Tongue (tissue), 2 donors: ENCODE results near the gene PSMC6. TPM values are rescaled to one million over a fixed set of nuclear protein-coding genes. Genes with fewer than 3 reads are reported as not detected.

ENCODE experiments used
- DNase-seq: peaks from one replicate; pipeline ENCODE4 v3.0.0-alpha.2; 2015
- total RNA-seq: library from RNA; depleted of rRNA; stranded (reverse); fragments of >200 nt; gene quantifications from one replicate; pipeline ENCODE4 v1.2.3, GENCODE V29; 2014

PSMC6 gene
- 107 TPM for total RNA-seq

DNA sequence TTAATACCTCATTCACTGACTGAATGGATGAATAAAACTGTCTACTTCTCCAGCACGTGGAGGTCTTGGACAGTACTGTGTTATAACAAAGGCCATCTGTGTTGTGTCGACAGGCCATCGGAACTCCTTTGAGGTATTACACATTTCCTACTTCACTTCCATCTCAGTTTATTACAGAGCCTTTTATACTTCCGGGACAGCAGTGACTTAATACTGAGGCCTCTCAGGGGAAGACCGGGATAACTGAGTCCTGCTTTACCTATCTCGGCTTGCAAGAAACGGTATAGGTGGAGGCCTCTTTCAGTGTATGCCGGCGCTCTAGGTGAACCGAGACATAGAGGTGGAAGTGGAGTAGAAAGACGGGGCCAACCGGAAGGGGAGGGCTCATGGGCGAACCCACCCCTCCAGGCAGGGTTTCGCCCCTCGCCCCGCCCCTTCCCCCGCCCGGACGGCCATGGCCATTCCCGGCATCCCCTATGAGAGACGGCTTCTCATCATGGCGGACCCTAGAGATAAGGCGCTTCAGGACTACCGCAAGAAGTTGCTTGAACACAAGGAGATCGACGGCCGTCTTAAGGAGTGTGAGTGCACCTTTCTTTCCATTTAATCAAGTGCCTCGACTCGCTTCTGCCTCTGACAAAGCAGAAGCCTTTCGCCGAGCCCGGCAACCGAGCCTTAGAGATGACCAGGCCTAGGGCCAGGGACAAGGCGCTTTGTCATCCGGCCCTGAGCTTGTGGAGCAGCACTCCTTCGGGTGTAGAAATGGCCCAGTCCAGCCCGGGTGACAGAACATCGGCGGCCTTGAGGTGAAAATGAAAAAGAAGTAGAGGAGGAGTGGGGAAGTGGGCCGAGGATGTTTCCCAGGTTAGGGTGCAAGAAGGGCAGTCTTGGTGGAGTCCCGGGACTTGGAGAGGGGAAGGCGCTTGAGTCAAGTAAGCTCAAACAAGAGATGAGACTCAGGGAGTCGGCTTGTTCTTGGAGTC, at the start of gene PSMC6:
TSS of gene PSMC6 (plus strand) at position 477 of the 983 bp plus-strand sequence. CDS start at position 497, 20 bp downstream.
- DNase-seq: peak; percentile 97

DNA sequence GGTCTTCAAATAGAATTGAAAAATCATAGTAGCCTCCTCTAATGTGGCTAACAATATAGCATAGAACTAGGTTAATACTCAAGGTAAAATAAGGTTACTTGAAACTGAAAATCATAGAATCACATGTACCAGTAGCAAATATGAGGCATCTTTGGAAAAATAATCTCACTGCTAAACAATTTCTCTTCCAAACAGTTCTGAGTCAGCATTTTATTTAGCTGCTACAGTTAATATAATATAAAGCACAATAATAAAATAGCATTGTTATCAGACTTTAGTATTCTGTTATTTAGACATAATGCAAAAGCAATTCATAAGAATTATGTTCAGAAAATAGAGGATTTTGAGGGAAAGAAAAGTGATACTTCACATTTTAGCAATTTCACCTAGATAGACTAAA, 46.7 kb upstream of the PSMC6 start:
- DNase-seq: no peak

DNA sequence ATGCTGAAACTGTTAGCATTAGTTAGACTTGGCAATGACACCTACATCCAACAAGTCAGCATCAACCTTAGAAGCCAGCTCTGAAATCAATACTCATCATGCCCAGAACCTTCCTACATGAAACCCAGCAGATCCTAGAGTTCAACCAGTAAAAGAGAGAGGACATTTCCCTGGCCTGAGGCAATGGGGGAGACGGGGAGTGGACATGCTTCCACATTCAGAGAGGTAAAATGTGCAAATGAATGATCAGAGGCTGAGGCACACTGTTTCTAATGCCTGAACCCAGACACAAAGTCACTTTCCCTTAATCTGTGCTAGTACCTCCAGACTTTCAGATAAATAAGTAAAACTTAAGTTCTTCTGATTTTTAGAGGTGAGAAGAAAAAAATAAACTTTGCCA, 46.2 kb upstream of the PSMC6 start:
- DNase-seq: no peak

DNA sequence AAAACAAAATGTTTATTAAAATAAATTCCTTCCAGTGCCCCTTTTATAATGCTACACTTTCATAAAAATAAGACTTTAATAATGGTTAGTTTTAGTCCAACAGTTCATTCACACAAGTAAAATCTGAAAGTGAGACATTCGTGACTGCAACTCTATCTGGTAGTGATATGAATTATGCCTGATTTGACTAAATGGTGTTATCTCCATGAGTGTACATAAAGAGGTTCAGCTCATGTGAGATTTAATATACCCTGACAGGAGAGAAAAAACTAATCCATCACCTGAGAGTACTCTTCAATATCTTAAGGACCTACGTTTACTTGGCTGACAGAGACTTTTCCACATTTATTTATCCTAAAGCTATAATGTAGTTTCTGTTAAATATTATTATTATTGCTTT, 45.7 kb upstream of the PSMC6 start:
- DNase-seq: no peak

DNA sequence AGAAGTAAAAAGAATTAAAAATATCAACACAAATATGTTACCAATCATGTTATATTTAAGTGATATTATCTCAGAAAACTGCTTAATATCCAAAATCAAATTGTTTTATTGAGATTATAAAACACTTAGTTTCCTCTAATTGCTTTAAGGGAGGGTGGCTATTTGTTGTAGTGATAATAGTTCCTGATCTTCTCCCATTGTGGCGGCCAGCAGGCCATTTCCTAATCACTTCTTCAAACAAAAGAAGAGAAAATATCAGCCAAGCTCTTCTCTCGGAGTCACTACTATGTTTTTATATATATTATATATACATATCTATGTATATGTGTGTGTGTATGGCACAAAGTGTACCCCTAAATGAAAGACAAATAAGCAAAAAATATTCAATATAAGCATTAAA, 43.1 kb upstream of the PSMC6 start:
- no peak for DNase-seq

DNA sequence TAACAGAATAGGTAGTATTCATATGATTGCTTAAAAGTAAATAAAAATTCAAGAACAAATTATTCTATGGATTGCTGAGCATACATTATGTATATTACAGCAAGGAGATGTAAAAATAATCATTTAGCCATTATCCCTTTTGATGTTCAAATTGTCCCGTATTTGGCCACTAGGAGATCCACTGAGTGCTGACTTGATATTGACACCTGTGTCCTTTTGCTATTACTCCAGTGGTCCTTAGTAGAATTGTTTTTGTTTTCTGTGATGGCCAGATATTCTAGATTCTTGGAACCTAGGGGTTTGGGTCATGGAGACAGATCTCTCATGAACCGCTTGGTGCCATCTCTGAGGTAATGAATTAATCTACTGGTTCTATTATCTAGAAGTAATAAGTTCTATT, 28.4 kb upstream of the PSMC6 start:
- no peak for DNase-seq

DNA sequence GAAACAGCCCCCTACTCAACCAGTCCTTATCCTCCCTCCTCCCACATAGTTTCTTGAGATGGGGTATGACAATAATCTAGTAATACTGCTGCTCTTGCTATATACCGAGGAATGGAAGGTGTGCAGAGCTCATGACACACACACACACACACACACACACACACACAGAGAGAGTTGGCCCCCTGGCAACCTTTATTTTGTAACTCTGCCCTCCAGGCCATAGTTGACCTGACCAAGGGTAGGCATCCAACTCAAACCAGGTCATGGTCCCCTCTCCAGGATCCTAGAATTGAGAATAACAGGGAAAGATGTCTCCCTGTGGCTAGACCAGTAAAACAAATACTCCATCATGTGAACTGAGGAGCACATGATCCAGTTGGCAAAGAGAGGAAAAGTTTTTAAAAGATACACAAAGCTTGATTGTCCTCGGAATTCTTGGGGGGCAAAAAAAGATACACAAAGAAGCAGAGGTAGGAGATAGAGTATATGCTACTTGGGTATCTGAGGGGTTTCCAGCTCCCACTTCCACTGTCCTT, 22.9 kb upstream of the PSMC6 start:
- no peak for DNase-seq

DNA sequence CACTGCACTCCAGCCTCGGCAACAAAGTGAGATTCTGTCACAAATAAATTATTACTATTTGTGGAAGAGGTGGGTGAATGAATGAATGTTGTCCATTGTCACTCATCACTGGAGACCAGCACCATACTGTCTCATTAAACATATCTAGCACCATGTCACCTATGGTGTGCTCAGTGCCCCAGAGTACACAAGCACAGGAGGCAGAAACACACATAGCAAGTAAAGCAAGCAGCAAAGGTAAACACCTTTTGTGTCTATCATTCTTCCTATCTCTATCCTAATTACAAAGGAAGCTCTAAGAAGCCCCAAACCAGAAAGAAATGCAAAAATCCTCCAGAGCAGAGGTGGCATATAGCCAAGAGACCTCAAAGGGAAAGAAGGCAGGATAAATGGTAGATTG, 20.8 kb upstream of the PSMC6 start:
- DNase-seq: no peak

DNA sequence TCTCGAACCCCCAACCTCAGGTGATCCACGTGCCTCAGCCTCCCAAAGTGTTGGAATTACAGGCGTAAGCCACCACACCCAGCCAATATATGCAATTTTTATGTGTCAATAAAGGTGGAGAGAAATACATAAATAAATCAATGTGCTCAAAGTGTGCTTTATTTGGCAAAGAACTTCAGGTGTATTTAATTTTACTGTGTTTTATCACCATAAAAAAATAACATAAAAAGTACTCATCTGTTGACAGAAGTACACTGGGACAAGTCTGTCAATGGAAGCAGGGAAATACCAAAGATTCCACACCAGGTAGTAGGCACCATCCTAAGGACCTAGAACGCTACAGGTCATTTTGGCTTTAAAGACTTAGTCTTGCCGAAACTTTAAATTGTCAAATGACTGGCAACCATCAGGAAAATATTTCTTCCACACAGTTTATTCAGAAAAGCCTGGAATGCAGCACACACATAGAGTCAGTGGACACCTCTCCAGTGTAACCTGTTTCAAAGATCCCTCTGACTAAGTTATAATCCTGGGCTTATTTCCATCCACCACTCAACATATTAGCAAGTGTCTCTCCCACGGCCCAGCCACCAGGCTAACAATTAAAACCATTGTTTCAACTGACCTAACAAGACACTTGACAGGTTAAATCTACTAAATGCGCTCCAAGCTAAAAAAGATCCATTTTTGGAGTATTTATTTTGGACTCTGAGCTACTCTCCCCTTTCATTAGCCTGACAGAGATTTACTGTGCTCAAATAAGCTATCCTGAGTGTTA, 15.8 kb upstream of the PSMC6 start:
- no peak for DNase-seq

DNA sequence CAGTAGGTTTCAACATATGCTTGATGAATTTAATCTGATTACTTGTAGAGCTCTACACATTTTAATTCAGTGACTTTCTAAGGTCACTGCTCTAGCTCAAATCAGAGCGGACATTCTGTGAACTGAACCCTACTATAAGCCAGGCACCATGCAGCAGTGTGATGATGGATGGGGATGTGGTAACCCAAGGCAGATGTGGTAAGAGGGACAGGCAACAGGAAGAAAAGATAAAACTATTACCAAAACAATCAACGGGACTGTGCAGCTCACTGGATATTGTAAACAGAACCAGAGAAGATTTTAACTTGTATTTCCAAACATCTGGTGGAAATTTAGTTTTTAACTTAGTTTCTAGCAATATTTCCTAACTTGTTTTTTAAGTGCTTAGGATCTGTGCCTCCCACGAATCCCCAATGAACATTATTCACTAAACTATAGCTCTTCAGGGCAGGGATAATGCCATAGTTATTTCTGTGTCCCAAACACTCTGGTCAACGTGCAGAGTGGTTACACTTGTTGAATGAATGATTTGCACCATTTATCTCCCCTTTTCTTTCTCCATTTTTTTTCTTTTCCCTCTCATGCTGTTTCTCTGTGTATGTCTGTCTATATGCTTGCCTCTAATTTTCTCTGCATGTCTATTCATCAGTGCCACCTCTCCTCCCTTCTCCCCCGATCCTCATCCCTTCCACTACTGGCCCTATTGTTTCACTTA, 14.6 kb upstream of the PSMC6 start:
- DNase-seq: no peak

DNA sequence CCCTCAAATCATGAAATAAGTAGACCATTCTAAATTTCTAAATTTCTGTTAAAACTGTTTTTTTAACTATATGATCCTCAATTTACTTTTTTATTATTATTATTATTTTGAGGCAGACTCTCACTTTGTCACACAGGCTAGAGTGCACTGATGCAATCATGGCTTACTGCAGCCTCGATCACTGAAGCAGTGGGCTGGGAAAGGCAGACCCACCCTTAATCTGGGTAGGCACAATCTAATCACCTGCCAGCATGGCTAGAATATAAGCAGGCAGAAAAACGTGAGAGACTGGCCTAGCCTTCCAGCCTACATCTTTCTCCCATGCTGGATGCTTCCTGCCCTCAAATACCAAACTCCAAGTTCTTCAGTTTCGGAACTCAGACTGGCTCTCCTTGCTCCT, 14.0 kb upstream of the PSMC6 start:
- no peak for DNase-seq

DNA sequence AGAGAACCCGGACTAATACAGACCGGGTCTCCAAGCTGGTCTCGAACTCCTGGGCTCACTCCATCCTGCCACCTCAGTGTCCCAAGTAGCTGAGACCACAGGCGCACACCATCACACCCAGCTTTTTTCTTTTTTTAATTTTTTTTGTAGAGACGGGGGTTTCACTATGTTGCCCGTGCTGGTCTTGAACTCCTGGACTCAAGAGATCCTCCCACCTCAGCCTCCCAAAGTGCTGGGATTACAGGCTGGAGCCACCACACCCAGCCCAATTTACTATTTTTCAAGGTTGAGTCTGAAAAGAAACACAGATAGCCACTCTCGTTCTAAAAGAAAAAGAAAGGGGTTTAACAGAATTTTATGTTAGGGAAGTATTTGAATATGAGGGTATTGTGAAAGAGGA, 13.5 kb upstream of the PSMC6 start:
- no peak for DNase-seq

DNA sequence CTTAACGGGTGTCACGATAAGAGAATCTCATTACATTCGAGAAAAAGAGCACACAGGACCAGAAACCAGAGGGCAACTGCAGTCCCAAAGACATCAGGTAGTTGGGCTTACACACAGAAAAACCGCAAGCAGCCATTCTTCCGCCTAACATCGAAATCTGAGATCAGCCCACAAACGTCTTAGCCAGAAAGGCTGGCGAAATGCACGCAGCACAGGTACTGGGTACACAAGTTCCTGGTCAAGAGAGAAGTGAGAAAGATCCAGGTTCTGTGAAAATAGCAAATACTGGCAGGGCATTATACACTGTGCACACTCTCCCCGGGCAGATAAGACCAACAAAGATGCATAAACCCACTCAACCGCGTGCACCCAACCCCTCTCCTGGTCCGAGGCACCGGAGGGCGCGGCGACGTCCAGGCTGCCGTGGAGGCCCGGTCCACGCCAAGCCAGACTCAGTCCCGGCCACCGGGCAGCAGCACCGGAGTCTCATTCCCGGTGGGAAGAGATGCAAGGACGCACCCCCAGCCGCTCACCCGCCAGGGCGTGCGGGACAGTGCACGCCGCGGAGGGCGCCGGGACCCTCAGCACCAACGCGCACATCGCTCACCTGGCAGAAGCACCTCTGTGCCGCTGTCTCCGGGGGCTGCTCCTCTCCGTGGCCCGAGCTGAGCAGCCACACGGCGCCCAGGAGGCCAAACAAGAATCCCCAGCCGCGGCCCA, 12.1 kb upstream of the PSMC6 start:
- DNase-seq: peak; percentile 43

DNA sequence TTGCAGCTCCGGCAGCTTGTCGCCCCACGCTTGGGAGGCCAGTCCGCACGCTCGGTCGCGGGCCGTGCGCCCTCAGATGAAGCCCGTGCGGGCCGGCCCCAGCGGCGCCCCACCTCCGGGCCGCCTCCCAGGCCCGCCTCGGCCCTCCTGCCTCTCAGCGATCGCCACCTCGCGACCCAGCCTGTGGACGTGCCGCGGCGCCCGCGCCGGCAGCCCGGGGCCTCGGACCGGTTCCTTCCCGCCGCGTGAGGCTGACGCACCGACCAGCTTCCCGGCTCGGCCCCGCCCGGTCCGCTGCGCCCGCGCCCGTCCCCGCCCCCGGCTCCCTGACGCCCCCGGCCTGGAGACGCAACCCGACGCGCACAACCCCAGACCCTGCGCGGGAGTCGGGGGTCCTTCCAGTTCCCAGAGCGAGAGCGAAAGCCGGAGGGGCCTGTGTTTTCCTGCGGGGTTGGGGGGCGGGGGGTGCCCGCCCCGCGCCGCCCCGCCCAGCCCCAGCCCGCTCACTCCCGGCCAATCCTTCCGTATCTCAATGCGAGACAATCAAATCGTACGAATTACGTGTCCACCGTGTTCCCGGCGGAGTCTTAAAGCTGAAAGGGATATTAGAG, 11.4 kb upstream of the PSMC6 start, which contains the start of gene ERO1A:
TSS of gene ERO1A (minus strand) at position 78 of the 611 bp plus-strand sequence. CDS start at position 1, 77 bp downstream.
- peak; percentile 90 for DNase-seq

DNA sequence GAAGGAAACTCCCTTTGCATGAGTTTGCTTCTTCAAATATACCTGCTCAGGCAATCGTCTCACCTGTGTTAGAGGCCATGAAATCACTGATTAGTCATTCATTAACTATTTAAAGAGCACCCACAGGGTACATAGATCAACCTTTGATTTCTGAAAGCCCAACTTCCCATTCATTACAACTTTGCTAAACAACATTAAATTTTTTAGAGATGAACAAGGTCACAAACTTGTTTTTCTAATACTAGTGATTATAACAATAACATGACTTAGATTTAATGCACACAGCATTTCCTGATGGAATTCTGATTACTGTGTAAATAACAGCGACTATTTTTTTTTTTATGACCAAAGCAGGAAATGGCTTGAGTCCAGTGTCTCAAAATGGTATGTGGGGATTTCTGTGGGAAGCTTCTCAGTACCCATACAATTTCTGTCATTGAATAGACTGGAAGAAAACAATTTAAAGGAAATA, 6.3 kb upstream of the PSMC6 start:
- no peak for DNase-seq

DNA sequence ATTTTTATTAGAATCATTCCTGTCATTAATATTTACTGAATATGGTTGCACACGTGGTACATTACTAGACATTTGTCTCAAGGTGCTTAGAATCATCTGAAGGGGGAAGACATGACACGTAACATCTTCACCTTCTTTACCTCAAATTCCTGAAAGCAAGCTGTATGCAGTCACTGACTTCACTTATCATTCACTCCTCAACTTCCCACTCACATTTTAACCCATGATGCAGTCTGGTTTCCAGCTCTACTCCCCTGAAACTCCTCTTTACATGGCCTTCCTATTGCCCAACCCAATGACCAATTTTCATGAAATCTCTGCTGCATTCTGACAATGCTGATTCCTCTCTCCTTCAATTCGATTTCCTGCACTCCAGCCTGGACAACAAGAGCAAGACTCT, 5.8 kb upstream of the PSMC6 start:
- no peak for DNase-seq

DNA sequence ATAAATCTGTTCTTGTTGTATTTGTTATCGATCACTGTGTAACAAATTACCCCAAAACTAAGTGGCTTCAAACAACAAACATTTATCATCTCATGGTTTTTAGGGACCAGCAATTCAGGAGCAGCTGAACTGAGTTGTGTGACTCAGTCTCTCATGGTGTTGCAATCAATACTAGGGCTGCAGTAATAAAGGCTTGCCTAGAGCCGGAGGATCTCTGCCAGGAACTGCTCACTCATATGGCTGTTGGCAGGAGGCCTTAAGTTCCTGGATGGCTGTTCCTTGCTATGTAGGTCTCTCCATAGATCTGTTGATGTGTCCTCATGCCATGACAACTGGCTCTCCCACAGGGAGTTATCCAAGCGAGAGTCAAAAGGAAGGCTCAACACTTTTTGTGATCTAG, 3.8 kb upstream of the PSMC6 start:
- DNase-seq: no peak

DNA sequence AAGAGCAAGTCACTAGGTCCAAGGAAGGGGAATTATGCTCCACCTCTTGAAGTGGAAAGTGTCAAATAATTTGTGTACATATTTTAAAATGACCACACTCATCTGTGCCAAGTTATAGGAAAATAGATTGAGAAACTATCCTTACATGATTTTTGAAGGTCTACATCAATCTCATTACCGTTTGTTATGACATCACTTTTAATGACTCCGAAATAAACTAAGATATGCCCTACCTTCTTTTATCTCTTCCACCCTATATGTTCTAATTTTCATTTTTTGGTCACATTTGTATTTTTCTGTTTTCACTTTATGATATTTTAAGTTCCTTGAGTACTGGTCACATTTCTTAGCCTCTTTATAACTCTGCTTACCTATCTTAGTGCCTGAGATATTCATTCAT, 3.3 kb upstream of the PSMC6 start:
- DNase-seq: no peak

DNA sequence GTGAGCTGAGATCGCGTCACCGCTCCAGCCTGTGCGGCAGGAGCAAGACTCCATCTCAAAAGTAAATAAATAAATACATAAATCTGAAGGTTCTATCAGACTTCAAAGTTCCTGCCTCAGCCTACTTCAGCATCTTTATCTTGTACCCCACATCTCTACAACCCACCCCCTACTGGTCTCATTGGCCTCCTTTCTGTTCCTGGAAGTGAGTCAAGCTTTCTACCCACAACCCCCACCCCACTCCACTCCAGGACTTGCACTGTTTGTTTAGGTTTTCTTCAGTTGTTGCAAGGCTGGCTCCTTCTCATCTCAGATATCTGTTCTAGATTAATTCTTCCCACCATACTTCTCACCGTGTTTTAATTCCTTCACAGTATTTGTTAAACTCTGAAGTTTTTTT, 714 bp upstream of the PSMC6 start:
- DNase-seq: no peak

DNA sequence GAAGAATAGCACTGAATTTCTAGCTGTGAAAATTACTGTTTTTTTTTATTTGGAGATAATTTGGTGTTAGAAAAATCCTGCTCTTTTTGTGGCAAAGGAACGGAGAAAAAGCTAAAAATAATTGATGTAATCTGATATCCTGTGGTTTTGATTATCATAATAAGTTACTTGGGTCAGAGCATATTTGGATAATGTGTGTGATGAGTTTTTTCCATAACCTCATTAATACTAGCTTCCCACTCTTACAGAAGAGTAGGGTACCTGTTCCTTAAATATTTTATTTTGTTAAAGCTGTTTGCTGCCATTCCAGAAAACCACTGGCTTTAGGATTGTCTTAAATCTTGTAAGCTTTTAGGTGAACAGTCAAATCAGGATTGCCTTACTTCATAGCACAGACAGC, 4.7 kb downstream of the PSMC6 start:
- DNase-seq: no peak

DNA sequence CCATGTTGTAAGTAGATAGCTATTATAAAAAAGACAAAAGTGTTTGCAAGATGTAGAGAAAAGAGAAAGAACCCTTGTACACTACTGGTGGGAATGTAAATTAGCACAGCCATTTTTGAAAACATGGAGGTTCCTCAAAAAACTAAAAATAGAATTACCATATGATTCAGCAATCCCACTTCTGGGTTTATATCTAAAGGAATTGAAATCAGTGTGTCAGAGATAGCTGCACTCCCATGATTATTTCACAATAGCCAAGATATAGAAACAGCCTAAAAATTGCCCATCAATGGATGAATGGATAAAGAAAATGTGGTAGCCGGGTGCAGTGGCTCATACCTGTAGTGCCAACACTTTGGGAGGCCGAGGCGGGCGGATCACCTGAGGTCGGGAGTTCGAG, 9.2 kb downstream of the PSMC6 start:
- DNase-seq: no peak
